ENCODE results near the gene MTHFR.

The MTHFR gene

GRCh38 chr1:11805422-11806306 is at the start of gene MTHFR, which contains the start of gene CLCN6:
MTHFR (minus strand) TSS chr1:11805964; CDS start chr1:11803116, 2,848 bp downstream.
CLCN6 (plus strand) TSS chr1:11806191; CDS start chr1:11806263, 72 bp downstream.
- DNase-seq (ENCODE audit: low spot score), result peak; percentile 100

GRCh38 chr1:11855430-11855829 is 49.7 kb upstream of the MTHFR start:
- no peak for DNase-seq (ENCODE audit: low spot score)

- no peak for DNase-seq (ENCODE audit: low spot score)
Observed at GRCh38 chr1:11854519-11854918, 48.8 kb upstream of the MTHFR start.

GRCh38 chr1:11851180-11851579 is 45.4 kb upstream of the MTHFR start:
- no peak for DNase-seq (ENCODE audit: low spot score)

GRCh38 chr1:11850156-11850555 is 44.4 kb upstream of the MTHFR start:
- DNase-seq (ENCODE audit: low spot score), result no peak

GRCh38 chr1:11848373-11848700 is 42.6 kb upstream of the MTHFR start:
- DNase-seq (ENCODE audit: low spot score), result no peak

- DNase-seq (ENCODE audit: low spot score), result no peak
Observed at GRCh38 chr1:11847667-11848372, 42.1 kb upstream of the MTHFR start, which contains the start of gene NPPA. NPPA (minus strand) TSS chr1:11847783; CDS start chr1:11847684, 99 bp downstream.

- DNase-seq (ENCODE audit: low spot score), result peak; percentile 77
Observed at GRCh38 chr1:11845641-11846335, 40.0 kb upstream of the MTHFR start.

- no peak for DNase-seq (ENCODE audit: low spot score)
Observed at GRCh38 chr1:11842154-11843041, 36.6 kb upstream of the MTHFR start.

- DNase-seq (ENCODE audit: low spot score), result no peak
Observed at GRCh38 chr1:11841245-11842153, 35.7 kb upstream of the MTHFR start.

GRCh38 chr1:11839727-11840705 is 34.3 kb upstream of the MTHFR start:
- DNase-seq (ENCODE audit: low spot score), result no peak

- peak; percentile 96 for DNase-seq (ENCODE audit: low spot score)
Observed at GRCh38 chr1:11838349-11839272, 32.8 kb upstream of the MTHFR start.

- no peak for DNase-seq (ENCODE audit: low spot score)
Observed at GRCh38 chr1:11837767-11838348, 32.1 kb upstream of the MTHFR start.

- no peak for DNase-seq (ENCODE audit: low spot score)
Observed at GRCh38 chr1:11836955-11837766, 31.4 kb upstream of the MTHFR start.

- no peak for DNase-seq (ENCODE audit: low spot score)
Observed at GRCh38 chr1:11835441-11836225, 29.9 kb upstream of the MTHFR start.

- no peak for DNase-seq (ENCODE audit: low spot score)
Observed at GRCh38 chr1:11833900-11834299, 28.1 kb upstream of the MTHFR start.
